Tibial artery (tissue), 4 donors: ENCODE results near the gene GALK2.

ENCODE experiments used
- DNase-seq, 2 donors: peaks; one replicate each; pipeline ENCODE4 v3.0.0-alpha.2; 2019
- H3K27ac ChIP-seq, 2 donors: fragments of 200-600 bp; sonication (generic) in 1 of 2; 1 replicate in 1 of 2; 2 replicates in 1 of 2; pipeline ENCODE4 v1.5.1; 2018 to 2019; ENCODE audit warnings: mild to moderate bottlenecking in 1 of 2
- H3K27me3 ChIP-seq, 2 donors: fragments of 200-600 bp; sonication (generic) in 1 of 2; one replicate each; pipeline versions ENCODE4 v1.5.1 to v1.6.0; 2016 to 2019
- H3K36me3 ChIP-seq, 3 donors: fragments of 200-600 bp; sonication (generic) in 2 of 3; one replicate each; pipeline ENCODE4 v1.5.1; 2016 to 2019; ENCODE audit warnings: mild to moderate bottlenecking in 2 of 3
- H3K4me1 ChIP-seq, 4 donors: fragments of 200-600 bp; sonication (generic) in 2 of 4; 1 replicate in 3 of 4; 2 replicates in 1 of 4; pipeline ENCODE4 v1.5.1; 2016 to 2019
- H3K4me3 ChIP-seq, 2 donors: fragments of 200-600 bp; sonication (generic) in 1 of 2; 1 replicate in 1 of 2; 2 replicates in 1 of 2; pipeline ENCODE4 v1.5.1; 2018 to 2019; ENCODE audit warnings: mild to moderate bottlenecking in 2 of 2
- H3K9me3 ChIP-seq, 3 donors: fragments of 200-600 bp; sonication (generic) in 1 of 3; one replicate each; pipeline ENCODE4 v1.5.1; 2016 to 2019
- CTCF ChIP-seq, 2 experiments: fragments of 200-600 bp in 1 of 2; fragments of 450-650 bp in 1 of 2; IDR thresholded peaks; one replicate each; pipeline ENCODE4 v1.5.1; 2017 to 2019; ENCODE audit warnings: antibody characterized with exemption in 2 of 2, mild to moderate bottlenecking in 1 of 2, moderate library complexity in 1 of 2
- intact Hi-C: fragments of 100-400 bp; cut with DNase I; formaldehyde crosslinking; loops from one replicate; pipeline ENCODE4 v1.15.0; 2023; ENCODE audit warnings: low total_unique reads

The GALK2 gene

GRCh38 chr15:49154359-49154758 is 15.7 kb upstream of the GALK2 start:
- peak overlapping the region; percentile 93 for H3K27ac ChIP-seq
- intact Hi-C loops = no loop called here
- H3K27me3 ChIP-seq = no peaks in the 10 kb centered on the region
- H3K4me1 ChIP-seq = peaks cover 0 to 50% (median 7%) of the 10 kb centered on the region in 4 donors
- DNase-seq = no peak
- H3K4me3 ChIP-seq = peak overlapping the region; percentile 91 to 95
- TF ChIP-seq CTCF (IDR thresholded peaks at IDR 0.05) = no peak
- H3K36me3 ChIP-seq = no peaks in the 10 kb centered on the region
- H3K9me3 ChIP-seq = no peaks in the 10 kb centered on the region

- intact Hi-C loops = no loop called here
- no peak for DNase-seq
Observed at GRCh38 chr15:49154799-49155109, 15.3 kb upstream of the GALK2 start.

GRCh38 chr15:49155110-49155833 is 14.8 kb upstream of the GALK2 start, which contains the start of gene COPS2:
TSS of gene COPS2 (minus strand) at chr15:49155599. CDS start at chr15:49155578, 21 bp downstream.
- Histone ChIP-seq H3K9me3 (no peaks in the 10 kb centered on the region), H3K27me3 (no peaks in the 10 kb centered on the region), H3K4me1 (peaks cover 0 to 42% (median 5%) of the 10 kb centered on the region in 4 donors), H3K4me3 (peak within 1 kb of the TSS; percentile 91 to 95), H3K27ac (peak within 1 kb of the TSS; percentile 93), H3K36me3 (no peaks in the 10 kb centered on the region)
- no peak for TF ChIP-seq CTCF (IDR thresholded peaks at IDR 0.05)
- intact Hi-C loops = no loop called here
- peak; percentile 94 to 96 for DNase-seq

More at GRCh38 chr15:49154799-49155109, 15.3 kb upstream of the GALK2 start:
- H3K27me3 ChIP-seq = no peaks in the 10 kb centered on the region
- peaks cover 0 to 46% (median 7%) of the 10 kb centered on the region in 4 donors for H3K4me1 ChIP-seq
- H3K36me3 ChIP-seq = no peaks in the 10 kb centered on the region
- H3K4me3 ChIP-seq = peak overlapping the region; percentile 91 to 95
- TF ChIP-seq CTCF (IDR thresholded peaks at IDR 0.05) = no peak
- no peaks in the 10 kb centered on the region for H3K9me3 ChIP-seq
- peak overlapping the region; percentile 93 for H3K27ac ChIP-seq

GRCh38 chr15:49155834-49156627 is 14.0 kb upstream of the GALK2 start:
- no peak for TF ChIP-seq CTCF (IDR thresholded peaks at IDR 0.05)
- no peaks in the 10 kb centered on the region for H3K27me3 ChIP-seq
- intact Hi-C loops = no loop called here
- H3K27ac ChIP-seq = peak overlapping the region; percentile 93
- H3K36me3 ChIP-seq = no peaks in the 10 kb centered on the region
- peak overlapping the region; percentile 91 to 95 for H3K4me3 ChIP-seq
- peaks cover 0 to 35% (median 4%) of the 10 kb centered on the region in 4 donors for H3K4me1 ChIP-seq
- H3K9me3 ChIP-seq = no peaks in the 10 kb centered on the region
- DNase-seq = no peak

- intact Hi-C loops = no loop called here
- no peaks in the 10 kb centered on the region for H3K4me1 ChIP-seq
- no peak for DNase-seq
- peaks cover 0 to 15% (median 13%) of the 10 kb centered on the region in 3 donors for H3K36me3 ChIP-seq
- no peak for TF ChIP-seq CTCF (IDR thresholded peaks at IDR 0.05)
- H3K27me3 ChIP-seq = no peaks in the 10 kb centered on the region
- no peak overlapping the region for H3K27ac ChIP-seq
- no peaks in the 10 kb centered on the region for H3K9me3 ChIP-seq
- no peak overlapping the region for H3K4me3 ChIP-seq
Observed at GRCh38 chr15:49163678-49164077, 6.4 kb upstream of the GALK2 start.
